HEK293 (cell line): ENCODE data around the gene RAB5A.

ENCODE experiments used
- CTCF ChIP-seq: fragments of 450-650 bp; formaldehyde crosslinking; IDR thresholded peaks from 2 replicates; pipeline ENCODE4 v1.5.1; 2016; ENCODE audit warnings: missing biosample characterization, missing genetic modification characterization
- PRDM10 ChIP-seq: fragments of 450-650 bp; formaldehyde crosslinking; IDR thresholded peaks from 2 replicates; pipeline ENCODE4 v1.5.1; 2016; ENCODE audit warnings: missing biosample characterization, missing genetic modification characterization
- RBAK ChIP-seq: fragments of 450-650 bp; formaldehyde crosslinking; IDR thresholded peaks from 2 replicates; pipeline ENCODE4 v1.5.1; 2016; ENCODE audit warnings: missing biosample characterization, missing genetic modification characterization
- ZNF112 ChIP-seq: fragments of 450-650 bp; formaldehyde crosslinking; IDR thresholded peaks from 2 replicates; pipeline ENCODE4 v1.5.0; 2017; ENCODE audit warnings: missing biosample characterization, missing genetic modification characterization
- ZNF274 ChIP-seq, 2 experiments: fragments of 200-500 bp in 1 of 2; fragments of 450-650 bp in 1 of 2; sonication (Bioruptor generic) in 1 of 2; formaldehyde crosslinking in 1 of 2; IDR thresholded peaks; 2 replicates each; pipeline versions ENCODE4 v1.5.1 to v1.6.1; 2014 to 2016; ENCODE audit warnings: borderline replicate concordance in 1 of 2, inconsistent platforms in 1 of 2, low read length in 1 of 2, missing biosample characterization in 1 of 2, missing genetic modification characterization in 1 of 2
- ZNF747 ChIP-seq: fragments of 450-650 bp; formaldehyde crosslinking; IDR thresholded peaks from 2 replicates; pipeline ENCODE4 v1.5.1; 2016; ENCODE audit warnings: missing biosample characterization, missing genetic modification characterization

GRCh38 chr3:19945534-19945933 is 1.4 kb upstream of the RAB5A start:
- TF ChIP-seq ZNF112 (tag by site-specific recombination), result no peak
- TF ChIP-seq PRDM10 (tag by site-specific recombination), result no peak
- TF ChIP-seq CTCF, result no peak
- TF ChIP-seq ZNF747, result no peak
- TF ChIP-seq RBAK (tag by site-specific recombination), result no peak
- no peak for TF ChIP-seq ZNF274 (IDR thresholded peaks at IDR 0.05; ENCODE audit: low read length)
- no peak for TF ChIP-seq ZNF274 (tag by site-specific recombination; IDR thresholded peaks at IDR 0.05; ENCODE audit: borderline replicate concordance)
